GM21528 (cell line): ENCODE results near the gene KCTD15.

Source experiments
- ATAC-seq: cut with Tn5 transposase; IDR thresholded peaks from one replicate; pipeline ENCODE4 v1.9.1; 2021; ENCODE audit warnings: mild to moderate bottlenecking, moderate library complexity; ENCODE audit not compliant: unreplicated experiment, low FRiP score

Gene KCTD15

DNA sequence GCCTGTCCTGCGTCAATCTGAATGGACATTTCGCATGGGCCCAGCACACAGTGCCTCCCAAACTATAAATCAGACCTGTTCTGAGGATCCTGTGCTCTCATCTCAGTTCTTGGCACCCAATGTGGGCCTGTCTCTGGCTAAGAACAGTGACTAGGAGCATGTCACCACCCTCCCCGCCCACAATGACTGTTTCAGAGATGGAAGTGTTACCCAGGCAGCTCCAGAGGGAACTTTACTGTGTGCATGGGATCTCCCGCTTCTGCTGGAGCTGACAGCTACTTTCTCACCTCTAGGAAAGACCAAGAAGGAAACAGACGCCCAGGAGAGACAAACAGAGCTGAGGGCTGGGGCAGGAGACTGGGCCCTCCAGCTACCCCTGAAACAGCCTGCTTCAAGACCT is 45.0 kb downstream of the KCTD15 start:
- ATAC-seq, result no peak

DNA sequence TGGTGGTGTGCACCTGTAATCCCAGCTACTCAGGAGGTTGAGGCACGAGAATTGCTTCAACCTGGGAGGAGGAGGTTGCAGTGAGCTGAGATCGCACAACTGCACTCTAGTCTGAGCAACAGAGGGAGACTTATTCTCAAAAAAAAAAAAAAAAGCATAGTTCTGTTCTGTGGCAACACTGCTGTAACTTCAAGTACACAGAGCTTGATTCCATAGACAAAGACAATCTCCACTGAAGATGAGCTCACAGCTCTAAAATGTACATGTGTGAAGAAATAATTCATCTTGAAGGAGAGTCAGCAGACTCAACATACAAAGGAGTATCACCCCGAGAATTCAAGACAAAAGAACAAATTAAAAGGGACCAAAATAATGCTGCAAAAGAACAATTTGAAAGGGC is 47.8 kb downstream of the KCTD15 start:
- ATAC-seq, result no peak

DNA sequence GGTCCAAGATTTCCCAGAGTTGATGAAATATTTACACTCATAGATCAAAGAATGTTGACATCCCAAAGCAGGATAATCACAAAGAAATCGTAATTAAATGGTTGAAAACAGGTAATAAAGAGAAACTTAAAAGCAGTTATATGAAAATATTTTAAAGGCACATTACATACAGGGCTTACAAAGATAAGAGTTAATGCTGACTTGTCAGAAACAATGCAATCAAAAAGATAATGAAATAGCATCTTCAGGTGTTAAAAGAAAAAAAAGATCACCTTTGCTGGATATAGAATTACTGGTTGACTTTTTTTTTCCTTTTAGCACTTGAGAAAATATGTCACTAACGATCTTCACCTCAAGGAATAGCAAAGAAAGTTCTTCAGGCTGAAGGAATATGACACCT is 48.8 kb downstream of the KCTD15 start:
- ATAC-seq, result no peak

DNA sequence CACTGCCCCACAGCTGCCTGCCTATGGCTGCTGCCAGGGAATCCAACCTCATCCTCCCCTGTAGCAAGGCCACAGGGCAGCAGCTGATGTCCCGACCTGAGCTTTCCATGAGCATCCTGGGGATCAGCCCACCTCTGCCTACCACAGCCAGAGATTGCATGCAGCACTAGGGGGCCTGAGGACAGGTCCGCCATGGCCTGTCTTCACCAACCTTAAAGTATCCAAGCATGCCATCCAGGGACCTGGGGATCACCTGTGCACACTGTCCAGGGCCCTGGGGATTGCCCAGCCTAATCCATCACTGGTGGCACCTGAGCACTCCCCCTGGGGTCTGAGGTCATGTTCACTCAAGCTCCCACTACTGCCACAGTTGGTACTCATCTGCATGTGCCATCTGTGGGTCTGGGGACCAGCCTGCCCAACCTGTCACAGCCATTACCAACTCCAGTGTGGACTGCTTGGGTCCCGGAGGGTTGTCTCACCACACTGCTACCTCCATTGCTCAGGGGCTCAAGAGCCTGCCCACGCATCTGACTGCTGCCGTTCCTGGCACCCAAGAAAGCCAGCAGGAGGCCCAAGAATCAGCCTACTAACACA is 53.0 kb downstream of the KCTD15 start:
- no peak for ATAC-seq

DNA sequence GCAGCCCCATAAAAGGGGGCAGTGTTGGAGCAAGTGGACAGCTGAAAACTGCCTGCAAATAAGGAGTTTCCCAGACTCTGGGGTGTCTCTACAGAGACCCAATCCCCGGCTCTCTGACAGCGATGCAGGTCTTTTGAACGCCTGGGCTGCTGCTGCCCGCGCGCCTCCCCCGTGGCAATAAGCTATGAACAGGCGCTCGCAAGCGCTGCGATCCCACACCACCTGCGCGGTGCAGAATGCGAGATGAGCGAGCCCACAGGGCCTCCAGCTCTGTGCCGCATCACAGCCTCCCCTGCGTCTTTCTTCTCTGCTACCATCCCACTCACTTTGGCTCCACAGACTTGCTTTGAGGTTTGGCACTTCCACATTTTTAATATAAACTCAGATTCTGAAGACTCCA is 62.3 kb downstream of the KCTD15 start:
- ATAC-seq, result no peak

DNA sequence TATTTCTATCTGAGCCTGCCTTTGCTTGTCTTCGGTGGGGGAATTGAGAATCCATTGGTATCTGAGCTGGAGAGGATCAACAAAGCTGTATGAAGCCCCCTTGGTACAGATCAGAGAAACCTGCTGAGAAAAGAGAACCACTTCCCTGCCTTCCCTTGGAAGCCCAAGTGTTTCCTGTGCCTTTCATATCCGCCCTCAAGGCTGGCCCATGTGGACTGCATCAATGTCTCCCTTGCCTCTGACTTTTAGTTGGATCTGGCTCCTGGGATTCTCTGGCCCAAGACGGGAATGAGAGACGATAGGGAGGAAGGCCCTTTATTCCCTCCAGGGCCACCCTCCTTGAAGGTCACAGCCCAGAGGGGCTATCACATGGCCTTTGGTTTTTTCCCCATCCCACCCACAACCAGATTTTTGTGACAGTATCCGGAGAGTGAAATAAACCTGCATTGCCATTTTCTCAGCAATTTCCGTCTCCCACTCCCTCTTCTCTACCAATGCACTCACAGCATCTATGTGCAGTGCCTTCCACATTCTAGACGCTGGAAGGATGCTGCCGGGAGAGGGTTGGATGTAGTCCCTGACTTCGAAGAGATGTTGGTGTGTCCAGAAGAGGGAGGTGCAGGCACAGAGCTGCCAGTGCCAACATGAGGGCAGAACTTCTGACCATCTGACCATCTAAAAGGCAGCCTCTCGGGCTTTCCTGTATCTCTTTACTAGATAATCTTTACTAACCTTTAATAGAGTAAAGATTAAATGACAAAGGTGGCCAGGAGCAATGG is 63.8 kb downstream of the KCTD15 start:
- ATAC-seq, result no peak

DNA sequence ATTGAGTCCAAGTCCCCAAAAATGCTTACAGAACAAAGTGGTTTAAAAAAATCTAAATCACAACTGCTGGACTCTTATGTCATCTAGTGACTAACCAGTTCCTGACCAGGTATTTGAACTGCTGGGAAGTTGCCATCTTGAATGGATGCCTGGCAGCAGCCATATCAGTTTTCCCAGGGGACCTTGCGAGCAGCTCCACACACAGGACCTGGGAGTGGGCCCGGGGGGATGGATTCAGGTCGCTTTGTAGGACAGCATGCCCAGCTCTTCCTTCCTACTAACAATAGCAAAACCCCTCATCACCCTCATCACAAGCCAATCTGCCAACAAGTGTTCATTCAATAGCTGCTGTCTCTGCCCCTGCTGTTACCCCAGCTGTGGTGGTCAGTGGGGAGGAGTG is 65.3 kb downstream of the KCTD15 start:
- no peak for ATAC-seq

DNA sequence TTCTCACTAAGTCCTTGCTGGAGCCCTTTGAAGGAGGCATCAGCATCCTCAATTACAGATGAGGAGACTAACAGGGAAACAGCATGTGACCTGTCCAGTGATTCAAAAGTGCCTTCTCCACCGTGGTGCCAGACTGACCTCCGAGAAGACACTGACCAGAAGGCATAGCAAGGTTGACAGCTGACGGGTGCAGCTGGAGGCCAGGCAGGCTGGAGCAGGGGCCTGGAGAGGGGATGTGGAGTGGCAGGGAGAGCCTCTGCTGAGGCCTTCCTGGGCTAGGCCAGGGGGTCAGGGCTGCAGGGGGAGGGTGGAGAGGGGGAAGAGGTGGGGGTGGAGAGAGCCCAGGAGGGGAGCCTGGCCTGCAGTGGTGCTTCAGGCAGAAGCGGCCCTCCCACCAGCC is 66.3 kb downstream of the KCTD15 start:
- ATAC-seq, result no peak

DNA sequence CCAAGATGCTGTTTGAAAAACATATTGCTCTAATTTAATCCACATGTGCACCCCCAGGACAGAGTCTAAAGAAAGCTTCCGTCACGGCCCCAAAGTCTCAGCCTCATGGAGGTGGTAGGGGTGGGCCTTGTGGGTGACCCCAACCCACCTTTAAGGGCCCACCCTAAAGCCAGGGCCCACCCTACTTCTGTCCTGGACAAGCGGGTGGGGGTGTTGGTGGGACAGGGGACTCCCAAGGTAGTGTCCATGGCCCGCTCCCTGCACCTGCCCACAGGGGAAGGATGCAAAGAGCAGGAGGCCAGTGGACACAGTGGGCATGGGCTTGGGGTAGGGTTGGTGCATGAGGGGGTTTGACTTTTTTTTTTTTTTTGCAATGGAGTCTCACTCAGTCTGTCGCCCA is 66.8 kb downstream of the KCTD15 start:
- no peak for ATAC-seq

DNA sequence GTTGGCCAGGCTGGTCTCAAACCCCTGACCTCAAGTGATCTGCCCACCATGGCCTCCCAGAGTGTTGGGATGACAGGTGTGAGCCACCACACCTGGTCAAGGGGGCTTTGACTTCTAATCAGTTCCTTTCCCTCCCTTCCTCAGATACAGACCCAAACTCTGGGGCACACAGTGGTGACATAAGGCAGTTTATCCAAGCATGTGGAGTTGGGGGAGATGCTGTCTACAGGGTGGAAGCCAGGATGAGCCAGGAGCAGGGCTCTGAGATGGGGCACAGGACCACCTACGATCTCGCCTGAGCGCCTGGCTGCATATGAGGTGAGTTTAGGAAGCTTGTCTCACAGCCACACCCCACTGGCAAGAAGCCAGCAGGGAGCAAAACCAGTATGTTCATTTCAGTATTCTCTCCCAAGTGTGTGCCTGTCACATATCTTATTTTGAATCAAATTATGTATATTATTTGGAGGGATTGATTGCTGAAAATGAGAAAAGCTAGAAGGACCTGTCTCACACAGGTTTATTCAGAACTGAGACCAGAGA is 67.7 kb downstream of the KCTD15 start:
- no peak for ATAC-seq

DNA sequence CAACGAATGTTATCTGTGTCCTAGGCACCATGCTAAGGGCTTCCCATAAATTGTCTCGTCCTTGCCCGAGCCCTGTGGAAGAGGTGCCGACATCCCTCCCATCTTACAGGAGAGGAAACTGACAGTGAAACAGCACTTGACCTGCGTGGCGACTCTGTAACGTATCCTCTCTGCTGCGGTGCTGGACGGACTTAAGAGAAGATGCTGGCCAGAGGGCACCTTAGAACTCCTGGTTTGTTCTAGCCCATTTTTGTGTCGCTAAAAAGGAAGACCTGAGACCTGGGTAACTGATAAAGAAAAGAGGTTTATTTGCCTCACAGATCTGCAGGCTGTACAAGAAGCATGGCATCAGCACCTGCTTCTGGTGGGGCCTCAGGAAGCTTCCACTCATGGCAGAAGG is 68.6 kb downstream of the KCTD15 start:
- ATAC-seq, result no peak
